Thyroid gland (tissue), 4 donors: ENCODE results near the gene SP7.

ENCODE experiments used
- CTCF ChIP-seq, 6 experiments: fragments of 200-600 bp in 3 of 6; fragments of 450-650 bp in 3 of 6; sonication (generic) in 3 of 6; IDR thresholded peaks; one replicate each; pipeline ENCODE4 v1.5.1; 2016 to 2019; ENCODE audit warnings: antibody characterized with exemption in 6 of 6, mild to moderate bottlenecking in 2 of 6, inconsistent platforms in 1 of 6, moderate library complexity in 1 of 6
- POLR2A ChIP-seq, 2 donors: fragments of 450-650 bp; IDR thresholded peaks; one replicate each; pipeline ENCODE4 v1.6.1; 2017; ENCODE audit warnings: antibody characterized with exemption in 2 of 2, mild to moderate bottlenecking in 2 of 2, moderate library complexity in 1 of 2

DNA sequence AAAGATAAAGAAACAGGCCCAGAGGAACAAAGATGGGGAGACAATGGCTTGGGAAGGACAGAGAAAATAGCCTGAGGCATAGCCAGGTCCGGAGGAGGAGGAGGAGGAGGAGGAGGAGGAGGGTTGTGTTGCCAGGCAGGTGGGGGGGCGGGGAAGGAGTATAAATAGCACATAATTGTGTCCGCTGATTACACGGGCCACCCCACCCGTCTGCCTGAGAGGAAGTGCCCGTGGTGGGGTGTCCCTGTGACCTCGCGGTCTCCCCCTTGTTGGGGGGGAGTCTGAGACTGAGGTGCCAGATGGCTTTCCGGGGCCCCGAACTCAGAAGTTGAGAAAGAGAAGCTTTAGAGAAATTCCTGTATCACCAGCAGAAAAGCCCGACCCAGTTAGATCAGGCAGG lies 1.9 kb upstream of the SP7 start:
- TF ChIP-seq POLR2A (IDR thresholded peaks at IDR 0.05) (no peak), CTCF (IDR thresholded peaks at IDR 0.05) (no peak)
